NOMO-1 treated with dmso at 0.1 percent for 144 hours (cell line): ENCODE measurements around the gene CTU1.
A peak's percentile ranks its signal among the peaks of the same experiment; 100 is the strongest.

Experiments
- DNase-seq: peaks from one replicate; lab custom pipeline; 2025; ENCODE audit not compliant: unreplicated experiment; lab: John Stamatoyannopoulos, UW

The CTU1 gene

GRCh38 chr19:51135004-51135403, 26.8 kb upstream of the CTU1 start:
- no peak for DNase-seq

- peak; percentile 73 for DNase-seq
Observed at GRCh38 chr19:51131780-51132680, 23.8 kb upstream of the CTU1 start.

GRCh38 chr19:51129716-51130115, 21.5 kb upstream of the CTU1 start:
- DNase-seq: no peak

- no peak for DNase-seq
Observed at GRCh38 chr19:51128227-51128626, 20.0 kb upstream of the CTU1 start.

GRCh38 chr19:51127755-51128154, 19.5 kb upstream of the CTU1 start:
- peak; percentile 83 for DNase-seq

GRCh38 chr19:51127032-51127431, 18.8 kb upstream of the CTU1 start:
- DNase-seq: no peak

GRCh38 chr19:51125421-51126075, 17.3 kb upstream of the CTU1 start:
- DNase-seq: no peak

- DNase-seq: peak; percentile 23
Observed at GRCh38 chr19:51124729-51125128, 16.5 kb upstream of the CTU1 start, which contains the start of gene SIGLEC9. TSS of gene SIGLEC9 (plus strand) at chr19:51124906. CDS start at chr19:51124975, 69 bp downstream.

GRCh38 chr19:51124216-51124615, 16.0 kb upstream of the CTU1 start:
- DNase-seq: no peak

- no peak for DNase-seq
Observed at GRCh38 chr19:51123802-51124201, 15.6 kb upstream of the CTU1 start.

GRCh38 chr19:51123381-51123800, 15.2 kb upstream of the CTU1 start:
- peak; percentile 67 for DNase-seq

GRCh38 chr19:51122112-51122981, 14.1 kb upstream of the CTU1 start:
- DNase-seq: no peak

- DNase-seq: no peak
Observed at GRCh38 chr19:51121257-51121656, 13.0 kb upstream of the CTU1 start.

GRCh38 chr19:51120160-51120559, 12.0 kb upstream of the CTU1 start:
- no peak for DNase-seq

- no peak for DNase-seq
Observed at GRCh38 chr19:51119611-51120010, 11.4 kb upstream of the CTU1 start.

- no peak for DNase-seq
Observed at GRCh38 chr19:51119101-51119500, 10.9 kb upstream of the CTU1 start.

GRCh38 chr19:51116736-51117286, 8.6 kb upstream of the CTU1 start:
- no peak for DNase-seq

GRCh38 chr19:51114087-51114729, 6.0 kb upstream of the CTU1 start:
- DNase-seq: peak; percentile 55

GRCh38 chr19:51111606-51112005, 3.4 kb upstream of the CTU1 start:
- DNase-seq: no peak

- DNase-seq: no peak
Observed at GRCh38 chr19:51110666-51110971, 2.4 kb upstream of the CTU1 start.

GRCh38 chr19:51108805-51109146, 567 bp upstream of the CTU1 start:
- DNase-seq: no peak
